SK-N-SH (cell line): ENCODE data around the gene MYO15B. TPM values are rescaled to one million over a fixed set of nuclear protein-coding genes. Genes with fewer than 3 reads are reported as not detected.

ENCODE experiments used
- CTCF ChIA-PET: fragments of 300-600, 350-600 bp; formaldehyde crosslinking; extraction: SDS; loops from one replicate; lab custom pipeline; 2021; lab: Yijun Ruan, JAX
- POLR2A ChIA-PET: fragments of 350-600 bp; sonication (Branson Sonifier 250); formaldehyde crosslinking; extraction: SDS; loops from one replicate; lab custom pipeline; 2020; ENCODE audit warnings: antibody characterized with exemption, inconsistent platforms; lab: Yijun Ruan, JAX
- DNase-seq: peaks from one replicate; pipeline ENCODE4 v3.0.0; 2012
- H2AFZ ChIP-seq: fragments of 200-600 bp; sonication (generic); 2 replicates; pipeline ENCODE4 v1.8.1; 2016; ENCODE audit warnings: antibody characterized with exemption, mild to moderate bottlenecking, low read depth
- H3F3A ChIP-seq: fragments of 200-600 bp; sonication (generic); replicated peaks from 2 replicates; pipeline ENCODE3; 2016; ENCODE audit warnings: antibody characterized with exemption, mild to moderate bottlenecking; ENCODE audit not compliant: insufficient read depth
- H3K27ac ChIP-seq, 2 experiments: fragments of 200-500 bp in 1 of 2; fragments of 200-600 bp in 1 of 2; sonication (Bioruptor generic) in 1 of 2; sonication (generic), shearing (Covaris generic) in 1 of 2; 2 replicates each; pipeline versions ENCODE4 v1.5.1 to v1.6.1; 2014 to 2016; ENCODE audit warnings: low read depth in 2 of 2, inconsistent platforms in 1 of 2, low read length in 1 of 2, mild to moderate bottlenecking in 1 of 2, mixed read lengths in 1 of 2
- H3K27me3 ChIP-seq: fragments of 200-600 bp; sonication (generic), shearing (Covaris generic); 2 replicates; pipeline ENCODE4 v1.6.1; 2016; ENCODE audit warnings: mixed run types; ENCODE audit not compliant: insufficient read depth
- H3K36me3 ChIP-seq, 2 experiments: fragments of 200-500 bp in 1 of 2; fragments of 200-600 bp in 1 of 2; sonication (Bioruptor generic) in 1 of 2; sonication (generic) in 1 of 2; replicated peaks in 1 of 2; 2 replicates each; pipeline versions ENCODE3 to v1.5.1; 2014 to 2016; ENCODE audit warnings: low read length in 1 of 2, mild to moderate bottlenecking in 1 of 2; ENCODE audit not compliant: insufficient read depth in 2 of 2, control insufficient read depth in 1 of 2
- H3K4me1 ChIP-seq, 2 experiments: fragments of 200-500 bp in 1 of 2; fragments of 200-600 bp in 1 of 2; sonication (Bioruptor generic) in 1 of 2; sonication (generic), shearing (Covaris generic) in 1 of 2; 2 replicates each; pipeline versions ENCODE4 v1.5.1 to v1.6.1; 2014 to 2016; ENCODE audit warnings: low read depth in 1 of 2, low read length in 1 of 2, mixed run types in 1 of 2; ENCODE audit not compliant: insufficient read depth in 2 of 2, control insufficient read depth in 1 of 2
- H3K4me2 ChIP-seq: fragments of 200-600 bp; sonication (generic), shearing (Covaris generic); 2 replicates; pipeline ENCODE4 v1.6.1; 2017; ENCODE audit warnings: mixed run types
- H3K4me3 ChIP-seq, 2 experiments: fragments of 200-500 bp in 1 of 2; fragments of 200-600 bp in 1 of 2; sonication (Bioruptor generic) in 1 of 2; sonication (generic), shearing (Covaris generic) in 1 of 2; 2 replicates each; pipeline versions ENCODE4 v1.5.1 to v1.8.1; 2014 to 2016; ENCODE audit warnings: low read depth in 2 of 2, inconsistent platforms in 1 of 2, low read length in 1 of 2, mild to moderate bottlenecking in 1 of 2, mixed read lengths in 1 of 2, moderate library complexity in 1 of 2
- H3K79me2 ChIP-seq: fragments of 200-600 bp; sonication (generic); 2 replicates; pipeline ENCODE4 v1.8.1; 2017; ENCODE audit warnings: mild to moderate bottlenecking; ENCODE audit not compliant: insufficient read depth
- H3K9ac ChIP-seq: fragments of 200-600 bp; sonication (generic); 2 replicates; pipeline ENCODE4 v1.6.1; 2017; ENCODE audit warnings: mixed run types
- H3K9me2 ChIP-seq: fragments of 200-600 bp; sonication (generic); 2 replicates; pipeline ENCODE4 v1.6.1; 2017; ENCODE audit warnings: mixed run types
- H3K9me3 ChIP-seq: fragments of 200-600 bp; sonication (generic); 2 replicates; pipeline ENCODE4 v1.6.1; 2017; ENCODE audit warnings: mixed run types, mild to moderate bottlenecking, moderate library complexity
- H4K20me1 ChIP-seq: fragments of 200-600 bp; sonication (generic); 2 replicates; pipeline ENCODE4 v1.6.1; 2017; ENCODE audit warnings: mild to moderate bottlenecking, mixed run types; ENCODE audit not compliant: insufficient read depth
- CHD2 ChIP-seq: fragments of 150-350 bp; IDR thresholded peaks from 2 replicates; pipeline ENCODE4 v1.6.1; 2018; ENCODE audit warnings: low read length; ENCODE audit not compliant: partially characterized antibody
- CTCF ChIP-seq: fragments of 200-600 bp; sonication (generic); IDR thresholded peaks from 2 replicates; pipeline ENCODE4 v1.6.1; 2017; ENCODE audit warnings: antibody characterized with exemption, mild to moderate bottlenecking, moderate library complexity
- EP300 ChIP-seq, 2 experiments: IDR thresholded peaks; 2 replicates each; pipeline versions ENCODE4 v1.4.0 to v1.6.1; 2012; ENCODE audit warnings: borderline replicate concordance in 1 of 2, low read depth in 1 of 2, low read length in 1 of 2
- FOSL2 ChIP-seq: IDR thresholded peaks from 2 replicates; pipeline ENCODE4 v1.4.0; 2012; ENCODE audit warnings: low read depth, mild to moderate bottlenecking, moderate library complexity, borderline replicate concordance
- FOXJ3 ChIP-seq: sonication (generic); formaldehyde crosslinking; IDR thresholded peaks from 2 replicates; pipeline ENCODE4 v1.5.1; 2020; ENCODE audit warnings: mild to moderate bottlenecking, missing genetic modification reagents
- GABPA ChIP-seq: IDR thresholded peaks from 2 replicates; pipeline ENCODE4 v1.4.0; 2012; ENCODE audit warnings: low read depth, mild to moderate bottlenecking
- GATA2 ChIP-seq: sonication (generic); formaldehyde crosslinking; IDR thresholded peaks from 2 replicates; pipeline ENCODE4 v1.5.0; 2020; ENCODE audit warnings: mild to moderate bottlenecking, missing genetic modification reagents
- IRF3 ChIP-seq: fragments of 150-350 bp; IDR thresholded peaks from 2 replicates; pipeline ENCODE4 v1.6.1; 2016; ENCODE audit warnings: mild to moderate bottlenecking, low read depth, low read length
- JUND ChIP-seq: IDR thresholded peaks from 2 replicates; pipeline ENCODE4 v1.4.0; 2012
- MAX ChIP-seq: IDR thresholded peaks from 2 replicates; pipeline ENCODE4 v1.4.0; 2012; ENCODE audit warnings: low read depth
- NRF1 ChIP-seq: IDR thresholded peaks from 2 replicates; pipeline ENCODE4 v1.6.1; 2012; ENCODE audit warnings: low read depth, mild to moderate bottlenecking, low read length
- RCOR1 ChIP-seq: fragments of 150-350 bp; IDR thresholded peaks from 2 replicates; pipeline ENCODE4 v1.6.1; 2017; ENCODE audit warnings: antibody characterized with exemption, low read length
- REST ChIP-seq: IDR thresholded peaks from 2 replicates; pipeline ENCODE4 v1.6.1; 2012; ENCODE audit warnings: mild to moderate bottlenecking, low read depth, low read length, moderate library complexity
- RXRA ChIP-seq: IDR thresholded peaks from 2 replicates; pipeline ENCODE4 v1.4.0; 2012; ENCODE audit warnings: low read depth, mild to moderate bottlenecking, borderline replicate concordance
- SIN3A ChIP-seq: IDR thresholded peaks from 2 replicates; pipeline ENCODE4 v1.6.1; 2012; ENCODE audit warnings: low read depth, mild to moderate bottlenecking, low read length, moderate library complexity, borderline replicate concordance
- YY1 ChIP-seq: IDR thresholded peaks from 2 replicates; pipeline ENCODE4 v1.4.0; 2012; ENCODE audit warnings: low read depth, mild to moderate bottlenecking
- ZBTB33 ChIP-seq: IDR thresholded peaks from 2 replicates; pipeline ENCODE4 v1.4.0; 2012; ENCODE audit warnings: low read depth, borderline replicate concordance
- WGBS: methylation state at CpG from one replicate; pipeline ENCODE4 v1.1.6; 2017; ENCODE audit warnings: low lambda C conversion rate; 5-methylcytosine and 5-hydroxymethylcytosine counted together
- polyA plus RNA-seq, 3 experiments: library from polyadenylated mRNA; depleted of rRNA; stranded (reverse); fragments of >200 nt; gene quantifications; 2 replicates each; pipeline ENCODE4 v1.2.3, GENCODE V29; 2012

MYO15B gene
- polyA plus RNA-seq, 1 of the 3 experiments (the other 2 are of a cell fraction) = 10.3 TPM

- TF ChIP-seq JUND = no peak
- no peak for TF ChIP-seq GATA2 (CRISPR knock-in tag)
- no peak for TF ChIP-seq GABPA
- TF ChIP-seq REST = no peak
- TF ChIP-seq NRF1 = no peak
- TF ChIP-seq RXRA = no peak
- no peak for TF ChIP-seq EP300 (IDR thresholded peaks at IDR 0.05; ENCODE audit: borderline replicate concordance in 1 of 2, low read depth in 1 of 2, low read length in 1 of 2)
- TF ChIP-seq SIN3A = no peak
- TF ChIP-seq YY1 = no peak
- TF ChIP-seq CTCF = no peak
- TF ChIP-seq FOXJ3 (CRISPR knock-in tag) = no peak
- no peak for TF ChIP-seq RCOR1
- no peak for TF ChIP-seq MAX
- no peak for TF ChIP-seq ZBTB33
- TF ChIP-seq FOSL2 = no peak
- no peak for TF ChIP-seq IRF3
- no peak for TF ChIP-seq CHD2
- Histone ChIP-seq H4K20me1 (no peaks in the 10 kb centered on the region), H3K4me1 (peaks cover 0 to 28% of the 10 kb centered on the region in 2 experiments; a peak in 1 of 4 replicates), H3K9me2 (no peaks in the 10 kb centered on the region), H3K27me3 (no peaks in the 10 kb centered on the region), H2AFZ (no peak overlapping the region), H3K79me2 (no peaks in the 10 kb centered on the region), H3K9me3 (no peaks in the 10 kb centered on the region), H3K4me3 (no peak overlapping the region), H3K27ac (no peak overlapping the region; a peak in 1 of 4 replicates), H3K9ac (no peak overlapping the region), H3K4me2 (no peak overlapping the region), H3F3A (no peaks in the 10 kb centered on the region), H3K36me3 (no peaks in the 10 kb centered on the region)
- ChIA-PET CTCF (interaction anchor here (0.7 to 37.9 kb wide), 12 partner anchors 8 to 129 kb away, joined by 3 to 1370 read pairs (median 3); partner anchors contain the start of genes GALK1, SMIM5 and TSEN54), POLR2A (interaction anchor here (1.0 kb wide), 1 partner anchor 10 kb away, joined by 3 read pairs; no protein-coding TSS in a partner anchor)
- no peak for DNase-seq
- 80% methylated on average over 1 of the region's 4 CpGs for WGBS
Observed at GRCh38 chr17:75621489-75621888, 33.9 kb downstream of the MYO15B start.
